Measurements from ENCODE around the gene CEL. TPM values are rescaled to one million over a fixed set of nuclear protein-coding genes. Genes with fewer than 3 reads are reported as not detected.

The CEL gene
- total and polyA plus RNA-seq, 10 of the 15 experiments (the other 5 are each of a cell fraction or from before 2014, with no cell fraction given): 0.05 to 4.1 (median 0.29) TPM; not detected in 2

- ChIA-PET SMC1A (ENCODE audit: uncharacterized antibody, unreplicated experiment) (interaction anchor here (0.8 kb wide), 1 partner anchor 44 kb away, joined by 3 read pairs; no protein-coding TSS in a partner anchor), RAD21 (ENCODE audit: unreplicated experiment) (interaction anchor here (1.4 kb wide), 1 partner anchor 86 kb away, joined by 4 read pairs; no protein-coding TSS in a partner anchor), CTCF (interaction anchor here (1.8 kb wide), 1 partner anchor 89 kb away, joined by 6 read pairs; no protein-coding TSS in a partner anchor), POLR2A (no interaction called here)
- no peak overlapping the region for H3K9ac ChIP-seq (ENCODE audit: control insufficient read depth, insufficient read depth, low read length)
- in situ Hi-C loops (cut with MboI) (no loop called here), intact Hi-C loops (cut with micrococcal nuclease; ENCODE audit: unreplicated experiment) (no loop called here)
- TF ChIP-seq MLLT1 (IDR thresholded peaks at IDR 0.05): peak; percentile 34; the same call in 1 of the 2 replicates
- TF ChIP-seq ZNF384 (IDR thresholded peaks at IDR 0.05; ENCODE audit: borderline replicate concordance, low read depth, low read length): peak; percentile 29; the same call in 1 of the 2 replicates
- peak; percentile 90 for TF ChIP-seq RUNX3 (IDR thresholded peaks at IDR 0.05; ENCODE audit: low read length)
- TF ChIP-seq POLR2A (IDR thresholded peaks at IDR 0.05; ENCODE audit: low read depth, low read length): peak; percentile 28; the same call in 1 of the 2 replicates
- 0 out of 2 replicates have a peak, but pooled peaks have one; percentile 30 for TF ChIP-seq PKNOX1 (IDR thresholded peaks at IDR 0.05)
- no peak for TF ChIP-seq TARDBP (IDR thresholded peaks at IDR 0.05; ENCODE audit: borderline replicate concordance)
- TF ChIP-seq KAT2A (conservative IDR thresholded peaks at IDR 0.05; ENCODE audit: control insufficient read depth, low read depth, low read length): no peak
- peak in 1 of 2 experiments; percentile 15; a peak in 1 of 4 replicates for TF ChIP-seq EP300 (IDR thresholded peaks at IDR 0.05; ENCODE audit: borderline replicate concordance in 1 of 2, control insufficient read depth in 1 of 2, low read depth in 2 of 2, low read length in 2 of 2)
- TF ChIP-seq POLR2AphosphoS2 (IDR thresholded peaks at IDR 0.05; ENCODE audit: low read depth, low read length): no peak
- no peak for TF ChIP-seq DPF2 (IDR thresholded peaks at IDR 0.05)
- TF ChIP-seq CEBPB (IDR thresholded peaks at IDR 0.05; ENCODE audit: borderline replicate concordance in 1 of 2, low read depth in 2 of 2, low read length in 2 of 2): peak in 1 of 2 experiments; percentile 19; a peak in 1 of 4 replicates
- no peak for TF ChIP-seq EED (IDR thresholded peaks at IDR 0.05; ENCODE audit: low read depth)
- TF ChIP-seq RB1 (IDR thresholded peaks at IDR 0.05; ENCODE audit: borderline replicate concordance): no peak
- H3K36me3 ChIP-seq (ENCODE audit: control insufficient read depth in 2 of 2, insufficient read depth in 2 of 2, low read length in 1 of 2): peaks cover 5 to 19% of the 10 kb centered on the region in 2 experiments; a peak in 3 of 4 replicates
- BruUV-seq (replicated peaks): no TSS peak
- H3K4me2 ChIP-seq (ENCODE audit: control insufficient read depth, insufficient read depth): no peak overlapping the region
- no peaks in the 10 kb centered on the region for H3K27me3 ChIP-seq (replicated peaks in 1 of 2; ENCODE audit: control insufficient read depth in 2 of 2, insufficient read depth in 2 of 2, low read length in 1 of 2)
- ATAC-seq: peak; percentile 64
- no peak overlapping the region for H2AFZ ChIP-seq (ENCODE audit: control insufficient read depth, low read depth, low read length)
- DNase-seq (ENCODE audit: low read depth, low spot score): peak; percentile 13
- peak; percentile 78 for FAIRE-seq
- H3K4me3 ChIP-seq: no peak overlapping the region
- H3K9me3 ChIP-seq (replicated peaks; ENCODE audit: control insufficient read depth, insufficient read depth, low read length): no peaks in the 10 kb centered on the region
- H4K20me1 ChIP-seq (ENCODE audit: control insufficient read depth, insufficient read depth): no peaks in the 10 kb centered on the region
- H3K4me1 ChIP-seq (ENCODE audit: control insufficient read depth, insufficient read depth, low read length): peaks cover 27% of the 10 kb centered on the region
- WGBS (ENCODE audit: insufficient coverage, insufficient replicate concordance, low lambda C conversion rate, missing lambda C conversion rate): 51% methylated on average over 12 of the region's 12 CpGs
- no peaks in the 10 kb centered on the region for H3K79me2 ChIP-seq (ENCODE audit: control insufficient read depth, insufficient read depth, low read length)
- H3K27ac ChIP-seq (ENCODE audit: control insufficient read depth, insufficient read depth): peak overlapping the region; percentile 34
Observed at GRCh38 chr9:133058550-133059320, 3.0 kb upstream of the CEL start.
